ENCODE measurements around the gene ADRM1. TPM values are rescaled to one million over a fixed set of nuclear protein-coding genes. Genes with fewer than 3 reads are reported as not detected.

Gene ADRM1
- total and polyA plus RNA-seq, 2 experiments from 2014 or later, result 206 to 243 TPM

DNA sequence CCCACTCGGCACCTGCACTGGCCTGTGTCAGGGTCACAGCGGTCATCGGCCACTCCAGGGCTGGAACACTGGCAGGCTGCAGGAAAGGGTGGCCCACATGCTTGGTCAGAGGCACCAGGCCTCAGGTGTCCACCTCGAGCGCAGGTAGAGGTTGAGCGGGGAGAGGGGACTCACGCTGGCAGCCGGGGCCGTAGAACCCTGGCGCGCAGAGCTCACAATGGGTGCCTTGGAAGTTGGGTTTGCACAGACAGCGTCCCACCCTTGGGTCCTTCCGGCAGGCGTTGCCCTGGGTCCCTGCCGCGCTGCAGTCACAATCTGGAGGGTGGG, 35.5 kb downstream of the ADRM1 start (continued):
- TF ChIP-seq, protein P1, sequence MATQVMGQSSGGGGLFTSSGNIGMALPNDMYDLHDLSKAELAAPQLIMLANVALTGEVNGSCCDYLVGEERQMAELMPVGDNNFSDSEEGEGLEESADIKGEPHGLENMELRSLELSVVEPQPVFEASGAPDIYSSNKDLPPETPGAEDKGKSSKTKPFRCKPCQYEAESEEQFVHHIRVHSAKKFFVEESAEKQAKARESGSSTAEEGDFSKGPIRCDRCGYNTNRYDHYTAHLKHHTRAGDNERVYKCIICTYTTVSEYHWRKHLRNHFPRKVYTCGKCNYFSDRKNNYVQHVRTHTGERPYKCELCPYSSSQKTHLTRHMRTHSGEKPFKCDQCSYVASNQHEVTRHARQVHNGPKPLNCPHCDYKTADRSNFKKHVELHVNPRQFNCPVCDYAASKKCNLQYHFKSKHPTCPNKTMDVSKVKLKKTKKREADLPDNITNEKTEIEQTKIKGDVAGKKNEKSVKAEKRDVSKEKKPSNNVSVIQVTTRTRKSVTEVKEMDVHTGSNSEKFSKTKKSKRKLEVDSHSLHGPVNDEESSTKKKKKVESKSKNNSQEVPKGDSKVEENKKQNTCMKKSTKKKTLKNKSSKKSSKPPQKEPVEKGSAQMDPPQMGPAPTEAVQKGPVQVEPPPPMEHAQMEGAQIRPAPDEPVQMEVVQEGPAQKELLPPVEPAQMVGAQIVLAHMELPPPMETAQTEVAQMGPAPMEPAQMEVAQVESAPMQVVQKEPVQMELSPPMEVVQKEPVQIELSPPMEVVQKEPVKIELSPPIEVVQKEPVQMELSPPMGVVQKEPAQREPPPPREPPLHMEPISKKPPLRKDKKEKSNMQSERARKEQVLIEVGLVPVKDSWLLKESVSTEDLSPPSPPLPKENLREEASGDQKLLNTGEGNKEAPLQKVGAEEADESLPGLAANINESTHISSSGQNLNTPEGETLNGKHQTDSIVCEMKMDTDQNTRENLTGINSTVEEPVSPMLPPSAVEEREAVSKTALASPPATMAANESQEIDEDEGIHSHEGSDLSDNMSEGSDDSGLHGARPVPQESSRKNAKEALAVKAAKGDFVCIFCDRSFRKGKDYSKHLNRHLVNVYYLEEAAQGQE (IDR thresholded peaks at IDR 0.05; ENCODE audit: unreplicated experiment), result no peak

DNA sequence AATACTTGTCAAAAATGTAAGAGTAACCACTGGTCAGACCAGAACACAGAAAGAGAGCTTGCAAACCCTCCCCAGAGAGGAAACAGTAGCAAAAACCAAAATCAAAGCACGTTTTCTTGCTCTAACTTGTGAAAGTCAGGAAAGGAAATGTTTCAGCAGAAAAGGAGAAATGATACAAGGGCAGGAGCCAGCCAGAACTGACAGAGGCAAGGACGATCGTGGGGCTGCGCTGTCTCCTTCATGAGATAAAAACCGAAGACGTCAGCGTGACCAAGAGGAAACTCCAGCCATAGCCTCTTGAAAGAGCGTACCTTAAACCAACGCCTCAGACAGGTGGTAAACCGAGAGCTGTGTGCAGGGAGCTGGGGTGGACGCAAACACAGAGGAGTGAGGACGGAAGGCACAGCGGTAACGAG, 36.9 kb downstream of the ADRM1 start:
- H3K36me3 ChIP-seq (ENCODE audit: insufficient read depth), result peaks cover 30% of the 10 kb centered on the region
- Mint-ChIP-seq H3K4me1 (no peaks in the 10 kb centered on the region), H3K27ac (peak overlapping the region; percentile 10; the same call in 1 of the 2 replicates), H3K36me3 (ENCODE audit: low read depth) (peaks cover 63% of the 10 kb centered on the region), H3K27me3 (ENCODE audit: insufficient read depth, low read depth, poor library complexity) (peaks cover 10% of the 10 kb centered on the region), H3K4me3 (no peak overlapping the region), H3K9me3 (no peaks in the 10 kb centered on the region)
- no peak for ATAC-seq
- no peak for DNase-seq (ENCODE audit: low spot score)
- H3K4me3 ChIP-seq, result no peak overlapping the region
- H3K27me3 ChIP-seq (ENCODE audit: insufficient read depth), result no peaks in the 10 kb centered on the region
- 0 out of 2 replicates have a peak overlapping the region, but pooled peaks have one; percentile 32 for H3K27ac ChIP-seq (ENCODE audit: low read depth)
- no peaks in the 10 kb centered on the region for H3K4me1 ChIP-seq (ENCODE audit: insufficient read depth)
- no peaks in the 10 kb centered on the region for H3K9me2 ChIP-seq (ENCODE audit: insufficient read depth)
- H3K4me2 ChIP-seq, result no peak overlapping the region
- H4K20me1 ChIP-seq (replicated peaks; ENCODE audit: insufficient read depth), result no peaks in the 10 kb centered on the region; the same call in 1 of the 2 replicates
- no peak overlapping the region for H2AFZ ChIP-seq
- peaks cover 16% of the 10 kb centered on the region; the same call in 1 of the 2 replicates for H3F3A ChIP-seq (replicated peaks; ENCODE audit: low read depth)
- peaks cover 12% of the 10 kb centered on the region; the same call in 1 of the 2 replicates for H3K79me2 ChIP-seq (replicated peaks; ENCODE audit: insufficient read depth)
- TF ChIP-seq CREB1 (CRISPR knock-in tag; IDR thresholded peaks at IDR 0.05; ENCODE audit: low read depth) (no peak), ZNF114 (CRISPR knock-in tag; IDR thresholded peaks at IDR 0.05) (no peak), ZNF331 (CRISPR knock-in tag; IDR thresholded peaks at IDR 0.05; ENCODE audit: low read depth) (no peak), EZH2phosphoT487 (IDR thresholded peaks at IDR 0.05; ENCODE audit: unreplicated experiment) (no peak), STAT1 (IDR thresholded peaks at IDR 0.05; ENCODE audit: unreplicated experiment) (no peak), JUNB (IDR thresholded peaks at IDR 0.05; ENCODE audit: unreplicated experiment) (no peak), POLR2AphosphoS5 (IDR thresholded peaks at IDR 0.05; ENCODE audit: low read depth) (no peak)
- TF ChIP-seq, protein P2, sequence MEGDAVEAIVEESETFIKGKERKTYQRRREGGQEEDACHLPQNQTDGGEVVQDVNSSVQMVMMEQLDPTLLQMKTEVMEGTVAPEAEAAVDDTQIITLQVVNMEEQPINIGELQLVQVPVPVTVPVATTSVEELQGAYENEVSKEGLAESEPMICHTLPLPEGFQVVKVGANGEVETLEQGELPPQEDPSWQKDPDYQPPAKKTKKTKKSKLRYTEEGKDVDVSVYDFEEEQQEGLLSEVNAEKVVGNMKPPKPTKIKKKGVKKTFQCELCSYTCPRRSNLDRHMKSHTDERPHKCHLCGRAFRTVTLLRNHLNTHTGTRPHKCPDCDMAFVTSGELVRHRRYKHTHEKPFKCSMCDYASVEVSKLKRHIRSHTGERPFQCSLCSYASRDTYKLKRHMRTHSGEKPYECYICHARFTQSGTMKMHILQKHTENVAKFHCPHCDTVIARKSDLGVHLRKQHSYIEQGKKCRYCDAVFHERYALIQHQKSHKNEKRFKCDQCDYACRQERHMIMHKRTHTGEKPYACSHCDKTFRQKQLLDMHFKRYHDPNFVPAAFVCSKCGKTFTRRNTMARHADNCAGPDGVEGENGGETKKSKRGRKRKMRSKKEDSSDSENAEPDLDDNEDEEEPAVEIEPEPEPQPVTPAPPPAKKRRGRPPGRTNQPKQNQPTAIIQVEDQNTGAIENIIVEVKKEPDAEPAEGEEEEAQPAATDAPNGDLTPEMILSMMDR (conservative IDR thresholded peaks at IDR 0.05; ENCODE audit: low read depth in 2 of 2), result no peak
- TF ChIP-seq, protein P1 (IDR thresholded peaks at IDR 0.05; ENCODE audit: unreplicated experiment), result no peak
- TF ChIP-seq, protein P3, sequence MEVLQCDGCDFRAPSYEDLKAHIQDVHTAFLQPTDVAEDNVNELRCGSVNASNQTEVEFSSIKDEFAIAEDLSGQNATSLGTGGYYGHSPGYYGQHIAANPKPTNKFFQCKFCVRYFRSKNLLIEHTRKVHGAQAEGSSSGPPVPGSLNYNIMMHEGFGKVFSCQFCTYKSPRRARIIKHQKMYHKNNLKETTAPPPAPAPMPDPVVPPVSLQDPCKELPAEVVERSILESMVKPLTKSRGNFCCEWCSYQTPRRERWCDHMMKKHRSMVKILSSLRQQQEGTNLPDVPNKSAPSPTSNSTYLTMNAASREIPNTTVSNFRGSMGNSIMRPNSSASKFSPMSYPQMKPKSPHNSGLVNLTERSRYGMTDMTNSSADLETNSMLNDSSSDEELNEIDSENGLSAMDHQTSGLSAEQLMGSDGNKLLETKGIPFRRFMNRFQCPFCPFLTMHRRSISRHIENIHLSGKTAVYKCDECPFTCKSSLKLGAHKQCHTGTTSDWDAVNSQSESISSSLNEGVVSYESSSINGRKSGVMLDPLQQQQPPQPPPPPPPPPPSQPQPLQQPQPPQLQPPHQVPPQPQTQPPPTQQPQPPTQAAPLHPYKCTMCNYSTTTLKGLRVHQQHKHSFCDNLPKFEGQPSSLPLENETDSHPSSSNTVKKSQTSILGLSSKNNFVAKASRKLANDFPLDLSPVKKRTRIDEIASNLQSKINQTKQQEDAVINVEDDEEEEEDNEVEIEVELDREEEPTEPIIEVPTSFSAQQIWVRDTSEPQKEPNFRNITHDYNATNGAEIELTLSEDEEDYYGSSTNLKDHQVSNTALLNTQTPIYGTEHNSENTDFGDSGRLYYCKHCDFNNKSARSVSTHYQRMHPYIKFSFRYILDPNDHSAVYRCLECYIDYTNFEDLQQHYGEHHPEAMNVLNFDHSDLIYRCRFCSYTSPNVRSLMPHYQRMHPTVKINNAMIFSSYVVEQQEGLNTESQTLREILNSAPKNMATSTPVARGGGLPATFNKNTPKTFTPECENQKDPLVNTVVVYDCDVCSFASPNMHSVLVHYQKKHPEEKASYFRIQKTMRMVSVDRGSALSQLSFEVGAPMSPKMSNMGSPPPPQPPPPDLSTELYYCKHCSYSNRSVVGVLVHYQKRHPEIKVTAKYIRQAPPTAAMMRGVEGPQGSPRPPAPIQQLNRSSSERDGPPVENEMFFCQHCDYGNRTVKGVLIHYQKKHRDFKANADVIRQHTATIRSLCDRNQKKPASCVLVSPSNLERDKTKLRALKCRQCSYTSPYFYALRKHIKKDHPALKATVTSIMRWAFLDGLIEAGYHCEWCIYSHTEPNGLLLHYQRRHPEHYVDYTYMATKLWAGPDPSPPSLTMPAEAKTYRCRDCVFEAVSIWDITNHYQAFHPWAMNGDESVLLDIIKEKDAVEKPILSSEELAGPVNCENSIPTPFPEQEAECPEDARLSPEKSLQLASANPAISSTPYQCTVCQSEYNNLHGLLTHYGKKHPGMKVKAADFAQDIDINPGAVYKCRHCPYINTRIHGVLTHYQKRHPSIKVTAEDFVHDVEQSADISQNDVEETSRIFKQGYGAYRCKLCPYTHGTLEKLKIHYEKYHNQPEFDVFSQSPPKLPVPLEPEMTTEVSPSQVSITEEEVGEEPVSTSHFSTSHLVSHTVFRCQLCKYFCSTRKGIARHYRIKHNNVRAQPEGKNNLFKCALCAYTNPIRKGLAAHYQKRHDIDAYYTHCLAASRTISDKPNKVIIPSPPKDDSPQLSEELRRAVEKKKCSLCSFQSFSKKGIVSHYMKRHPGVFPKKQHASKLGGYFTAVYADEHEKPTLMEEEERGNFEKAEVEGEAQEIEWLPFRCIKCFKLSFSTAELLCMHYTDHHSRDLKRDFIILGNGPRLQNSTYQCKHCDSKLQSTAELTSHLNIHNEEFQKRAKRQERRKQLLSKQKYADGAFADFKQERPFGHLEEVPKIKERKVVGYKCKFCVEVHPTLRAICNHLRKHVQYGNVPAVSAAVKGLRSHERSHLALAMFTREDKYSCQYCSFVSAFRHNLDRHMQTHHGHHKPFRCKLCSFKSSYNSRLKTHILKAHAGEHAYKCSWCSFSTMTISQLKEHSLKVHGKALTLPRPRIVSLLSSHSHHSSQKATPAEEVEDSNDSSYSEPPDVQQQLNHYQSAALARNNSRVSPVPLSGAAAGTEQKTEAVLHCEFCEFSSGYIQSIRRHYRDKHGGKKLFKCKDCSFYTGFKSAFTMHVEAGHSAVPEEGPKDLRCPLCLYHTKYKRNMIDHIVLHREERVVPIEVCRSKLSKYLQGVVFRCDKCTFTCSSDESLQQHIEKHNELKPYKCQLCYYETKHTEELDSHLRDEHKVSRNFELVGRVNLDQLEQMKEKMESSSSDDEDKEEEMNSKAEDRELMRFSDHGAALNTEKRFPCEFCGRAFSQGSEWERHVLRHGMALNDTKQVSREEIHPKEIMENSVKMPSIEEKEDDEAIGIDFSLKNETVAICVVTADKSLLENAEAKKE (CRISPR knock-in tag; IDR thresholded peaks at IDR 0.05), result no peak

Data from GM23338 (cell line).